Kidney epithelial cell (primary cell): ENCODE data around the gene DSP. TPM values are rescaled to one million over a fixed set of nuclear protein-coding genes. Genes with fewer than 3 reads are reported as not detected.

Experiments used
- DNase-seq: peaks from one replicate; pipeline ENCODE4 v3.0.0-alpha.2; 2010; ENCODE audit warnings: low read depth
- H3K27me3 ChIP-seq: 2 replicates; pipeline ENCODE4 v1.6.0; 2011; ENCODE audit warnings: low read length; ENCODE audit not compliant: control insufficient read depth, insufficient read depth
- H3K36me3 ChIP-seq: 2 replicates; pipeline ENCODE4 v1.5.1; 2011; ENCODE audit warnings: low read length; ENCODE audit not compliant: control insufficient read depth, insufficient read depth
- H3K4me3 ChIP-seq: 2 replicates; pipeline ENCODE4 v1.5.1; 2011; ENCODE audit warnings: low read depth, mild to moderate bottlenecking, control low read depth, low read length
- CTCF ChIP-seq: IDR thresholded peaks from 2 replicates; pipeline ENCODE4 v1.5.1; 2011; ENCODE audit warnings: mild to moderate bottlenecking, moderate library complexity, low read length, control low read depth, inconsistent platforms; ENCODE audit not compliant: insufficient read depth, poor library complexity, severe bottlenecking
- total RNA-seq: library from RNA; depleted of rRNA; stranded (reverse); fragments of >200 nt; gene quantifications from 2 replicates; pipeline ENCODE4 v1.2.3, GENCODE V29; 2015

The DSP gene
- total RNA-seq, 1 donor from 2014 or later = 220 TPM

DNA sequence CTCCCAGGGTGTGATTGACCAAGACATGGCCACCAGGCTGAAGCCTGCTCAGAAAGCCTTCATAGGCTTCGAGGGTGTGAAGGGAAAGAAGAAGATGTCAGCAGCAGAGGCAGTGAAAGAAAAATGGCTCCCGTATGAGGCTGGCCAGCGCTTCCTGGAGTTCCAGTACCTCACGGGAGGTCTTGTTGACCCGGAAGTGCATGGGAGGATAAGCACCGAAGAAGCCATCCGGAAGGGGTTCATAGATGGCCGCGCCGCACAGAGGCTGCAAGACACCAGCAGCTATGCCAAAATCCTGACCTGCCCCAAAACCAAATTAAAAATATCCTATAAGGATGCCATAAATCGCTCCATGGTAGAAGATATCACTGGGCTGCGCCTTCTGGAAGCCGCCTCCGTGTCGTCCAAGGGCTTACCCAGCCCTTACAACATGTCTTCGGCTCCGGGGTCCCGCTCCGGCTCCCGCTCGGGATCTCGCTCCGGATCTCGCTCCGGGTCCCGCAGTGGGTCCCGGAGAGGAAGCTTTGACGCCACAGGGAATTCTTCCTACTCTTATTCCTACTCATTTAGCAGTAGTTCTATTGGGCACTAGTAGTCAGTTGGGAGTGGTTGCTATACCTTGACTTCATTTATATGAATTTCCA lies 43.9 kb downstream of the DSP start:
- Histone ChIP-seq H3K27me3 (no peaks in the 10 kb centered on the region), H3K4me3 (no peak overlapping the region), H3K36me3 (peaks cover 3% of the 10 kb centered on the region)
- no peak for DNase-seq
- no peak for TF ChIP-seq CTCF

DNA sequence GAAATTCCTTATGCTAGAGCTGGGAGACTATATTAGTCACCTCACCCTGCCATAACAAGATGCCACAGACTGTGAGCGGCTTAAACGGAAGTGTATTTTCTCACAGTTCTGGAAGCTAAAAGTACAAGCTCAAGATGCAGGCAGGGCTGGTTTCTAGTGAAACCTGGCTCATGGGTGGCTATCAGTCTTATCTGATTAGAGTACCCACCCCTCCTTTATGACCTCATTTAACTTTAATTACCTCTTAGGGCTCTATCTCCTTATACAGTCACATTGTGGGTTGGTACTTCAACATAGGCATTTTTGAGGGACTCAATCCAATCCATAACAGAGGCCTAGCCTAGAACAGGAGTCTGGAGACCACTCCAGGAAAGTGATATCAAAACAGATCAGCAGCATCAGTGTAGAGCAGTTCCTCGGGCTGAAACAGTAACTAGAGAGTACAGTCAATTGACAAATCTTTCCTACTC lies 46.2 kb downstream of the DSP start:
- H3K4me3 ChIP-seq = no peak overlapping the region
- H3K36me3 ChIP-seq = peaks cover 2% of the 10 kb centered on the region
- no peaks in the 10 kb centered on the region for H3K27me3 ChIP-seq
- TF ChIP-seq CTCF = no peak
- no peak for DNase-seq

- H3K4me3 ChIP-seq = no peak overlapping the region
- TF ChIP-seq CTCF = no peak
These were observed 47.0 kb downstream of the DSP start for GRCh38 chr6:7588506-7588905.

GRCh38 chr6:7589221-7589620 lies 47.8 kb downstream of the DSP start:
- no peak for TF ChIP-seq CTCF
- DNase-seq = no peak
- H3K4me3 ChIP-seq = no peak overlapping the region

More at GRCh38 chr6:7588506-7588905, 47.0 kb downstream of the DSP start:
- DNase-seq = no peak
- no peaks in the 10 kb centered on the region for H3K27me3 ChIP-seq
- no peaks in the 10 kb centered on the region for H3K36me3 ChIP-seq

GRCh38 chr6:7589949-7590917 lies 48.8 kb downstream of the DSP start, which contains the start of gene SNRNP48:
Gene SNRNP48, plus strand, starts transcription at chr6:7590198. Its CDS starts 60 bp downstream, at chr6:7590258.
- Histone ChIP-seq H3K36me3 (no peaks in the 10 kb centered on the region), H3K4me3 (peak within 1 kb of the TSS; percentile 97), H3K27me3 (no peaks in the 10 kb centered on the region)
- DNase-seq = peak; percentile 67
- TF ChIP-seq CTCF = no peak

More at GRCh38 chr6:7589221-7589620, 47.8 kb downstream of the DSP start:
- no peaks in the 10 kb centered on the region for H3K36me3 ChIP-seq
- H3K27me3 ChIP-seq = no peaks in the 10 kb centered on the region
